HG02610 (cell line): ENCODE measurements around the gene SNAP25.

Experiments
- ATAC-seq: cut with Tn5 transposase; IDR thresholded peaks from one replicate; pipeline ENCODE4 v1.9.1; 2021; ENCODE audit warnings: mild to moderate bottlenecking, moderate library complexity; ENCODE audit not compliant: unreplicated experiment

The SNAP25 gene

DNA sequence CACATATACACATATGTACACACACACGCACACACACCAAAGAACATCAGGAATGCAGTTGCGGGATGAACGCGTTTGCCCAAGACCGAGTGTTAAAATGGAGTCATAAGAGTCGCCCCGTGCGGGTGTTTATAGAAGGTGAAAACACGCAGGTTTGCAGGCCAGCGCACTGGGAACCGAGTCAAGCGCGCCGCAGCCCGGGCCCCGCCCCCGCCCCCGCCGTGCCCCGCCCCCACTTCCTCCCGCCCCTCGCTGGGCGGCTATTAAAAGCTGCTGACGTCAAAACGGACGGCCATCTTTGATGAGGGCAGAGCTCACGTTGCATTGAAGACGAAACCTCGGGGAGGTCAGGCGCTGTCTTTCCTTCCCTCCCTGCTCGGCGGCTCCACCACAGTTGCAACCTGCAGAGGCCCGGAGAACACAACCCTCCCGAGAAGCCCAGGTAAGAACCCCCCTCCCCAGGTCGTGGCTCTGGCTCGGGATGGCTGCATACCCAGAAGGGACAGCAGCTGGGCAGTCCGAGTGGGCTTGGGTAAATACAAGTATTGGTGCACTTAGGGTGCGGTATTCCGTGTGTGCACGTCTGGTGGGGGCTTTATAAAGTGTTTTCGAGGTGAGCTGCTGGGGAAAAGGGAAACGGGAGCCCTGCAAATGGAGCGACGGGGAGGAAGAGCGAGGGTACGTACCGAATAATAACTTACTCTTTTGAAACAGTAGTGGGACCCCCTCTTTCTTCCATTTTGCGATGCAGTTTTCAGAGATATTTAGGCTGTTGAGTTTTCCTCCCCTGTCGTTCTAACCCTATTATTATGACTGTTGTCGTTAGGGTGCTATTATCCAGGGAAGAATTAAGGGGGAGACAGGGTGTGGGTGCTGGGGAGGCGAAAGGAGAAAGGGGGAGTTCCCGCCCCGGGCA is at the start of gene SNAP25:
SNAP25 (plus strand) TSS at position 295 of the 916 bp plus-strand sequence. CDS start 56,662 bp downstream, outside the sequence.
- no peak for ATAC-seq

GRCh38 chr20:10169752-10170151 is 48.9 kb upstream of the SNAP25 start:
- no peak for ATAC-seq

GRCh38 chr20:10170261-10170660 is 48.4 kb upstream of the SNAP25 start:
- no peak for ATAC-seq

GRCh38 chr20:10171864-10172751 is 46.5 kb upstream of the SNAP25 start:
- ATAC-seq, result no peak

- no peak for ATAC-seq
Observed at GRCh38 chr20:10172998-10173655, 45.5 kb upstream of the SNAP25 start.

GRCh38 chr20:10174400-10174799 is 44.2 kb upstream of the SNAP25 start:
- ATAC-seq, result no peak

DNA sequence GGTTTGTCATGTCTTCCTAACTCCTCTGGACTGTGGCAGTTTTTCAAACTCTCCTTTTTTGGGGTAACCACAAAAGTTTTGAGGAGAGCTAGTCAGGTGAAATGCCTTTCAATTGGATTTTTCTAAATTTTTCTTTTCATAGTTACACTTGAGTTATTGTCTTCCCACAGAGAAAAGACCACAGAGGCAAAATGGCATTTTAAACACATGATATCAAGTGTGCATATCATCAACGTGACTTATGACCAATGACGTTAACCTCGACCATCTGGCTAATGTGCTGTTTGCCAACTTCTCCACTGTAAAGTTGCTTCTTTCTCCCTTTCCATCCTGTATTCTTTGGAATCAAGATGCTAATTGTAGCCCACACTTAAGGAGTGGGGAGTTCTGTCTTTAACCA is 41.3 kb upstream of the SNAP25 start:
- no peak for ATAC-seq

DNA sequence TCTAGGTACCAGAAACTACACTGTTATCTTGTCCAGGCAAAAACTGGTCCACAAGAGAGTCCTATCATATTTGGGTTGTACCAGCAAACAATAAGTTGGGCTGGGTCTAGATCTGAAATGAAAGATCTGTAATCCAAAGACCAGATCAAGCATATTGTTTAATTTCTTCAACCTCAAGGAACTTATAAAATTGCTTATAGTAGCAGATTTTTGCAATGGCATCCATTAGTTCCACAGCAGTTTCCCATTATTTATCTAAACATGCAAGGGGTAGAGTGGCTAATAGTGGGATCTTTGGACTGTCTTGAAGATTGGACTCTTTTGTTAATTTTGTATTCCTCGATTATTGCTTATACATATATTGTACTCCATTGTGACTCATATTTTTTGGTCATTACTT is 40.5 kb upstream of the SNAP25 start:
- ATAC-seq, result no peak

DNA sequence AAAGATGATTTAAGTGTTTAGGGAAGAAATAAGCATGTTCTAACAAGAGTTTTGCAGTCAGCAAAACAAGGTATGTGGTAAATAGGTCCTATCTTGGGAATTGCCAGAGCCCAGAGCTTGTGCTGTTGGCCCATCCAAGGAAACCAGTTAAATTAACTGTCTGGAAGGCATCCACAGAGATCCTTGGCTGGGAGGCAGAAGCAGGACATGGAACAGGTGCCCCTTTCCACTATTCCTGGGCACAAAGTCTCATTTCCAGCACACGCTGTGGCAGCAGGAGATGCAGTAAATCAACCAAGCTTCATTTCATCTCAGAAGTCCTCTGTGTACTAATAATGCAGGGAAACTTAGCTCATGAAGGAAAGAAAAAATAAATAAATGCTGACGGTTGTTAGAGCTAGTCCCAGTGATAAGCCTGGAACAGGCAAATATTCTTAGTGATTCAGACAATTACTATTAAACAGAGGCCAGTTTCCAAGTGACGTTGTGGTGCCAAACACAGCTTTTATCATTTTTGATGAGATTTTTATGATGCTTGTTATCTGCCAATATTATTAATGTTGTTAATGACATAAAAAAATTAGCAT is 39.8 kb upstream of the SNAP25 start:
- ATAC-seq, result no peak

DNA sequence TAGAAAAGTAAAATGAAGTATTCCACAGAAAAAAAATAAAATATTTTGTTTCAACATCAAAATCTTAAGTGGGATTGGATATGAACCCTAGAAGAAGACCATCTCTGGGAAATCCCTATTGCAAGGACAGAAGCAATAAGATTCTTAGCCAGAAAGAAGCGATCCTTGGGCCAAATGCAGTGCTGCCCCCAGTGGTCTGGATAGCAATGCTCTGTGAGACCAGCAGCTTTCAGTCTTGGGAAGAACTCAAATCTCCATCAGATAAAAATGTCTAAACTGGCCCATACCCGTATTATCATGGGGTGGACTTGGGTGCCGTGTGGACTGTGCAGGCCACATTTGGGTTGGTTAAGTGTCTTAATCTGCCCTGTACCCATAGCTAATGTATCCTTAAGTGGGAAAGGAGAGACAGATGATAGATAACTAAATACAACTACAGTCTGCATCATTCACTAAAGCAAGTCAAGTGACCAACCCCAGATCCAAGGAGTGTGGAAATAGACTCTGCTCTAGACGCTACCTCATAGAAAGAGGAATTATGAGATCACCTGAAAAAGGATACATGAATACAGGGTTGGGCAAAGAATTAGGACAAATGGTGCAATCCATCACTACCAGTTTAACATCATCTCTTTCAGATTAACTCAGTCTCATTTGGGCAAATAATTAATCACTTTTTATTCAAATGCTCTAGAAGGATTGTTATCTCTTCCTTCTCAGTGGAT is 38.9 kb upstream of the SNAP25 start:
- ATAC-seq, result no peak

DNA sequence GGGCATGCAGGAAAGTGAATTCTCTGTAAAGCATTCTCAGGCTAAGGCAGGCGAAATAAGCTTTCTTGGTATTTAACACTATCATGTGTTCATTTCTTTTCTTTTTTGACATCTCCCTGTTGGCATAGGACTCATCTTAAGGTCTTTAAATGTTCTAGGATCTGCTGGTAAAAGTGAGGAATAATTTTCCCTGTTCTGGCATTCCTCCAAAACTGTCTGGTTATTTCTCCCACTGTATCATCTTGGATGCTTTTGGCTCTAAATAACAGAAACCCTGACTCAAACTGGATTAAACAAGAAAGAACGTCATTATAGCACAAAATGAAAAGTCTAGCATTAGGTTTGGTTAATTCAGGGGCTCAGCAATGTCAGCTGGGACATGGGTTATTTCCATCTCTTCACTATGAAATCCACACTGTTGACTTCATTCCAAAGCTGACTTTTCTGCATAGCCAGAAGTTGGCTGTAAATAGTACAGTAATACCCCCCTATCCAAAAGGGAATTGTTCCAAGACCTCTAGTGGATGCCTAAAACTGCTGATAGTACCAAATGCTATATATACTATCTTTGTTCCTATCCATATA is 37.9 kb upstream of the SNAP25 start:
- ATAC-seq, result no peak

DNA sequence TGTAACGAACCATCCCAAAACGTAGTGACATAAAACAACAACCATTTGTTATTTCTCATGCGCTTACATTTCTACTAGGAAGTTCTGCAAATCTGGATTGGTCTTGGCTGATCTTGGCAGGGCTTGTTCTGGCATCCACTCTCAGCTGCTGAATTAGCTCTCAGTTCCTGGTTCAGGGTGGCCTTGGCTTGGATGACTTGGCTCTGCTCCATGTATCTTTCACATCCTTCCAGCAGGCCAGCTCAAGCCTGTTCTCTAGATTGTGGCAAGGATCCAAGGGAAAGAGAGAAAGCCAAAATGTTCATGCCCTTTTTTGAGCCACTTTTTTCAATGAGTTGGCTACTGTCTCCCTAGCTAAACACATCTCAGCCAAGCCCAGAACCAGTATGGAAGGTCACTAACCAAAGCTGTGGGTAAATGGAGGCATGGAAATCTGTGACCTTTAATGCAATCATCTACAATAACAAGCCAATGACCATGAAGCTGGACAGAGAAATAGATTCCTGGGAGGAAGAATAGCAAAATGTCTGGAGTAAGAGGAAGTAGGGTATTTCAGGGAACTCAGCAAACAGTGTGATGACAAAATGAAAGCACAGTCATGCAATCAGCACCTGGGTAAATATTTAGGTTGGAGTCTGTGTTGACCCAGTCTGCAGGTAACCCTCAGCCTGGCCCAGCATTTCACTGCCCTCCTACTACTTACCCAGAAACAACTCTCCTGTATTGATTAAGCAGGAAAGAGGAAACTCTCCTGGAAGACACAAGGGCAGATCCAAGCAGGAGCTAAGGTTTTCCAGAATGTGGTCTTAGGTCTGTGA is 32.7 kb upstream of the SNAP25 start:
- no peak for ATAC-seq

- ATAC-seq, result no peak
Observed at GRCh38 chr20:10190456-10190855, 28.2 kb upstream of the SNAP25 start.

DNA sequence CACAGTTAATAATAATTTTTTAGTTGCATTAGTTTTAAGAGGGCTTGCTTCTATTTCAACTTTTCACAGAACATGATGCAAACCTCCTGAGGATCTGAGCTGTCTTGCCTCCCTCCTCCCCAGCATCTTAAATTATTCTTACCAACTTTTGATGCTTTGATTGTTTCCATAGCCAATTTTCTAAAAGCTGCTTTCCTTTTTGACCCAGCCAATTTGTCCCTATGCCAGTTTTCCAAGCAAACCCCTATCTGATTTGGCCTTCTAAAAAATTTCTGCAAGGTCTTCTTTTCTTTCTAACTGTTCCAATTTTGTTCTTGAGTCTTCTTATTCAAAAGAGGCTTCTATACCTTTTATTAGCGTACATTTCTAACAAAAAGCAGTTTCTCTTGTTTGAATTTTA is 26.5 kb upstream of the SNAP25 start:
- no peak for ATAC-seq

GRCh38 chr20:10194166-10194565 is 24.5 kb upstream of the SNAP25 start:
- no peak for ATAC-seq

- ATAC-seq, result no peak
Observed at GRCh38 chr20:10200330-10200729, 18.3 kb upstream of the SNAP25 start.

DNA sequence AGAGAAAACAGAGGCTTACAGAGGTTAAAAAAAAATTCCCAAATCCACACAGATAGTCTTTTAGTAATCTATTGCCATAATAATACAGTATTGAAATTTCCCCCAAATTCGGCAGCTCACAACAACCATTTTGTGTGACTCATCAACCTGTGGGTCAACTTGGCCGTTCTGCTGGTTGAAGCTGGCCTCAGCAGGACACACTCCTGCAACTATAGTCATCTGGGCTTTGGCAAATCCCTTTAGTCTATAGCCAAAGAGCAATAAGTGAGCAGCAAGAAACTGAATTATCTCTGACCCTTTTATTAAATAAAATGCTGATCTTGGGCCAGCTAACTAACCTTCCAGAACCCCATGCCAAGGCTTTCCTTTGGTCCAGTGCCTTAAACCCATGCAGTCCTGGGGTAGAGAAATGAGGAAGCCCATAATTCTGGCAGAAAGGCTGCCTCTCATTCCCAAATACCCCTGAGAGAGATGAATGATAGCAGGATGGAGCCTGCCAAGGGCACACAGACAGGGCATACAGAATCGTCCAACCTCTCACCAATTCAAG is 17.2 kb upstream of the SNAP25 start:
- no peak for ATAC-seq

GRCh38 chr20:10209091-10209490 is 9.5 kb upstream of the SNAP25 start:
- ATAC-seq, result no peak

DNA sequence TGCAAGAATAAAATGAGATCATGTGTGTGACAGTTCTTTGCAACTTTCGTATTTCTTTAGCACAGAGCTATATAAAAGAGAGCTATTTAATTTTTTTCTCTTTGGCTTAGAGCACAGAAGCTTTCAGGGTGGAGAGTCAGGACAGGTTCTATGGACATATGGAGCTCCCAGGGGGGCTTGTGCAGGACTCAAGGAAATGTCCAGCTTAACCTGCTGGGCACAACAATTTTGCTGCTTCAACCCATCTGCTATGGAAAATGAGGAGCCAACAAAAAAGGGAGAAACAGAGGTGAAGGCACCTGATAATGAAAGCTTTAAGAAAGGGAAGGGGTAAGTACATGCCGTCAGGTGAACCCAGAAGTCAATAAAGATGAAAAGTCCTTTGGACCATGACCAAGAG is 5.1 kb upstream of the SNAP25 start:
- no peak for ATAC-seq
